ENCODE measurements around the gene UGDH. TPM values are rescaled to one million over a fixed set of nuclear protein-coding genes. Genes with fewer than 3 reads are reported as not detected.
"Not testable (repeated sequence)": the region's sequence is repeated elsewhere in the genome, so short reads cannot be mapped to it uniquely, and the experiment has no call there.

The UGDH gene
- total and polyA plus RNA-seq, 2 of the 8 experiments (the other 6 are each of a cell fraction or from before 2014, with no cell fraction given) = 32.0 to 128 TPM

- POLR2A ChIA-PET (ENCODE audit: partially characterized antibody); H2BK20ac ChIP-seq (ENCODE audit: low read length); H3K27ac ChIP-seq (ENCODE audit: low read depth, low read length); H2BK5ac ChIP-seq (ENCODE audit: low read depth, low read length); H4K91ac ChIP-seq (replicated peaks; ENCODE audit: insufficient read length, low read length); H3K23ac ChIP-seq (ENCODE audit: insufficient read length); H3K56ac ChIP-seq (replicated peaks; ENCODE audit: insufficient read length, low read depth, low read length); H4K20me1 ChIP-seq (replicated peaks in 1 of 2; ENCODE audit: control insufficient read depth in 1 of 2, insufficient read depth in 2 of 2, low read length in 2 of 2); H2BK12ac ChIP-seq (ENCODE audit: low read depth, low read length); H3K27me3 ChIP-seq (replicated peaks in 1 of 4; ENCODE audit: control insufficient read depth in 3 of 4, extremely low read depth in 1 of 4, insufficient read depth in 3 of 4, low read length in 3 of 4); H3K4ac ChIP-seq (replicated peaks; ENCODE audit: insufficient read length, low read depth, low read length); H3K14ac ChIP-seq (ENCODE audit: insufficient read length); H3K23me2 ChIP-seq (ENCODE audit: low read depth, low read length); H3K79me1 ChIP-seq (ENCODE audit: low read depth, low read length); H2AK5ac ChIP-seq (ENCODE audit: low read depth, low read length); H3K79me2 ChIP-seq (ENCODE audit: control insufficient read depth in 1 of 2, insufficient read depth in 2 of 2, low read length in 2 of 2); H3K4me1 ChIP-seq (replicated peaks in 1 of 4; ENCODE audit: control insufficient read depth in 3 of 4, insufficient read depth in 4 of 4, low read length in 3 of 4); H2BK120ac ChIP-seq (replicated peaks; ENCODE audit: low read depth, low read length); H4K8ac ChIP-seq (ENCODE audit: extremely low read depth, insufficient read depth, low read length); H3K9me3 ChIP-seq (ENCODE audit: insufficient read depth in 2 of 2, low read depth in 1 of 2, low read length in 1 of 2); H3K9ac ChIP-seq (replicated peaks in 1 of 4; ENCODE audit: extremely low read depth in 1 of 4, low read depth in 3 of 4, low read length in 3 of 4); DNase-seq (ENCODE audit: low read depth in 1 of 2, low spot score in 2 of 2); H3K4me2 ChIP-seq (ENCODE audit: insufficient read depth in 1 of 2, low read depth in 2 of 2, low read length in 2 of 2); H2AFZ ChIP-seq (ENCODE audit: low read length); H3K18ac ChIP-seq (ENCODE audit: extremely low read depth, low read length); H2BK15ac ChIP-seq (ENCODE audit: low read length); H4K5ac ChIP-seq (ENCODE audit: insufficient read length, low read depth, low read length); H3K4me3 ChIP-seq (ENCODE audit: extremely low read depth in 1 of 4, insufficient read depth in 2 of 4, low read depth in 3 of 4, low read length in 4 of 4); FAIRE-seq: not testable (repeated sequence)
- peaks cover 0 to 56% (median 17%) of the 10 kb centered on the region in 4 experiments; a peak in 6 of 8 replicates for H3K36me3 ChIP-seq (ENCODE audit: control insufficient read depth in 2 of 4, insufficient read depth in 4 of 4, low read length in 3 of 4)
- WGBS, 2 experiments (ENCODE audit: extremely low coverage in 1 of 2, insufficient coverage in 1 of 2, insufficient read length in 1 of 2, insufficient replicate concordance in 2 of 2, low coverage in 1 of 2, low lambda C conversion rate in 2 of 2, missing lambda C conversion rate in 1 of 2) = 95% methylated on average over 14 of the region's 14 CpGs; no CpG with 5 or more reads in 1 of the 2 experiments
- CTCF ChIA-PET (ENCODE audit: partially characterized antibody) = interaction anchor here (0.6 to 1.0 kb wide), 3 partner anchors 9 to 1380 kb away, joined by 3 read pairs; no protein-coding TSS in a partner anchor
Measured at GRCh38 chr4:39515669-39516401, 11.4 kb downstream of the UGDH start.

Measured in H1 (cell line).